Gastroesophageal sphincter (tissue), 4 donors: ENCODE results near the gene TNN. TPM values are rescaled to one million over a fixed set of nuclear protein-coding genes. Genes with fewer than 3 reads are reported as not detected.

Experiments
- ATAC-seq: fragments of 150-250 bp; one replicate; pipeline ENCODE4 v1.9.1; 2016; ENCODE audit warnings: mild to moderate bottlenecking, moderate library complexity
- H3K27ac ChIP-seq, 4 donors: fragments of 200-600 bp; sonication (generic) in 3 of 4; 1 replicate in 3 of 4; 2 replicates in 1 of 4; pipeline ENCODE4 v1.5.1; 2016 to 2019
- H3K27me3 ChIP-seq: fragments of 200-600 bp; sonication (generic); one replicate; pipeline ENCODE4 v1.5.1; 2019
- H3K36me3 ChIP-seq, 2 donors: fragments of 200-600 bp; sonication (generic); one replicate each; pipeline ENCODE4 v1.5.1; 2019; ENCODE audit warnings: control low read depth in 1 of 2
- H3K4me1 ChIP-seq, 3 donors: fragments of 200-600 bp; sonication (generic); 1 replicate in 2 of 3; 2 replicates in 1 of 3; pipeline ENCODE4 v1.5.1; 2016 to 2019; ENCODE audit warnings: control low read depth in 2 of 3
- H3K4me3 ChIP-seq, 2 donors: fragments of 200-600 bp; sonication (generic); one replicate each; pipeline ENCODE4 v1.5.1; 2019; ENCODE audit warnings: mild to moderate bottlenecking in 1 of 2, moderate library complexity in 1 of 2
- H3K9me3 ChIP-seq, 3 donors: fragments of 200-600 bp; sonication (generic); one replicate each; pipeline ENCODE4 v1.5.1; 2017 to 2019; ENCODE audit warnings: control low read depth in 2 of 3
- CTCF ChIP-seq, 4 experiments: fragments of 200-600 bp in 2 of 4; fragments of 450-650 bp in 2 of 4; sonication (generic) in 1 of 4; IDR thresholded peaks; one replicate each; pipeline ENCODE4 v1.5.1; 2017 to 2019; ENCODE audit warnings: antibody characterized with exemption in 4 of 4, mild to moderate bottlenecking in 2 of 4, moderate library complexity in 2 of 4
- EP300 ChIP-seq: sonication (generic); formaldehyde crosslinking; IDR thresholded peaks from one replicate; pipeline ENCODE4 v1.6.1; 2017; ENCODE audit warnings: antibody characterized with exemption, mild to moderate bottlenecking
- POLR2A ChIP-seq, 2 donors: fragments of 450-650 bp; IDR thresholded peaks; one replicate each; pipeline ENCODE4 v1.6.1; 2017; ENCODE audit warnings: antibody characterized with exemption in 2 of 2, mild to moderate bottlenecking in 2 of 2, moderate library complexity in 1 of 2
- POLR2AphosphoS5 ChIP-seq: sonication (generic); formaldehyde crosslinking; IDR thresholded peaks from one replicate; pipeline ENCODE4 v1.6.1; 2017; ENCODE audit warnings: antibody characterized with exemption
- WGBS, 2 donors: methylation state at CpG; one replicate each; pipeline ENCODE4 v1.1.5; 2018; ENCODE audit warnings: low coverage in 1 of 2; 5-methylcytosine and 5-hydroxymethylcytosine counted together
- total RNA-seq, 4 donors: library from RNA; depleted of rRNA; stranded (reverse); fragments of >200 nt; gene quantifications; one replicate each; pipeline ENCODE4 v1.1.0, GENCODE V29; 2016

The TNN gene
- total RNA-seq, 4 donors from 2014 or later = 0.23 to 0.92 (median 0.47) TPM; not detected in 1

- no peaks in the 10 kb centered on the region for H3K9me3 ChIP-seq
- no peak for ATAC-seq
- peaks cover 0 to 8% of the 10 kb centered on the region in 2 donors for H3K36me3 ChIP-seq
- no peaks in the 10 kb centered on the region for H3K27me3 ChIP-seq
- TF ChIP-seq POLR2A (IDR thresholded peaks at IDR 0.05) = no peak
- no peak for TF ChIP-seq CTCF (IDR thresholded peaks at IDR 0.05)
- no peak for TF ChIP-seq POLR2AphosphoS5
- no peak for TF ChIP-seq EP300
- 89 to 92% methylated on average over 2 of the region's 2 CpGs for WGBS, 2 donors
- peaks cover 0 to 28% (median 6%) of the 10 kb centered on the region in 3 donors for H3K4me1 ChIP-seq
- no peak overlapping the region for H3K27ac ChIP-seq
- H3K4me3 ChIP-seq = no peak overlapping the region
These were observed 42.9 kb upstream of the TNN start for GRCh38 chr1:175024773-175025172.

- Histone ChIP-seq H3K4me3 (no peak overlapping the region), H3K4me1 (peaks cover 0 to 5% (median 0%) of the 10 kb centered on the region in 3 donors), H3K9me3 (no peaks in the 10 kb centered on the region), H3K27ac (no peak overlapping the region), H3K36me3 (no peaks in the 10 kb centered on the region), H3K27me3 (no peaks in the 10 kb centered on the region)
- no peak for ATAC-seq
- TF ChIP-seq POLR2AphosphoS5 = no peak
- TF ChIP-seq CTCF (IDR thresholded peaks at IDR 0.05) = no peak
- TF ChIP-seq EP300 = no peak
- no peak for TF ChIP-seq POLR2A (IDR thresholded peaks at IDR 0.05)
- WGBS, 2 donors = 73 to 100% methylated on average over 2 to 4 of the region's 4 CpGs
These were observed 33.7 kb upstream of the TNN start for GRCh38 chr1:175033953-175034352.

DNA sequence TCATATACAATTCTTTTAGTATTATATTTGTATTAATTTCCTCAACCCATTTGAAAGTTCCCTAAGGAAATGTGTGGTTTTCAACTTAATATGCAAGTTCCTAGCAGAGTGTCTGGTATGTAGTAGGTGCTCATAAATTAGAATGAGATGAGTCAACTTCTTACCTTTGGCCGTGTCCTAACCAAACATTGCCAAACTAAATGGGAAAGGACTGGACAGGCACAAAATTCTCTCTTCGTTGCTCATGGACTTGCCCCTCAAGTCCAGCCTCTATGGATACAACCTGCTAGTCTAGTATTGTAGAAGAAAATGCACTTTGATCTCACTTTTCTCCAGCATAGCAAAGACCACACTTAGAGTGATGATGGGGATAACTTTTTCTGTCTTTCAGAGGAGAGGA is 32.9 kb upstream of the TNN start:
- TF ChIP-seq CTCF (IDR thresholded peaks at IDR 0.05) (no peak), EP300 (no peak), POLR2AphosphoS5 (no peak), POLR2A (IDR thresholded peaks at IDR 0.05) (no peak)
- WGBS, 2 donors = 68 to 82% methylated on average over 2 of the region's 2 CpGs

GRCh38 chr1:175035865-175036264 is 31.8 kb upstream of the TNN start:
- 67 to 84% methylated on average over 3 to 6 of the region's 6 CpGs for WGBS, 2 donors
- H3K27ac ChIP-seq = no peak overlapping the region
- TF ChIP-seq POLR2A (IDR thresholded peaks at IDR 0.05) = no peak
- no peak for TF ChIP-seq EP300
- no peak for TF ChIP-seq POLR2AphosphoS5
- TF ChIP-seq CTCF (IDR thresholded peaks at IDR 0.05) = no peak
- no peak for ATAC-seq
- H3K4me3 ChIP-seq = no peak overlapping the region
- H3K4me1 ChIP-seq = no peaks in the 10 kb centered on the region
- no peaks in the 10 kb centered on the region for H3K9me3 ChIP-seq
- H3K36me3 ChIP-seq = no peaks in the 10 kb centered on the region
- H3K27me3 ChIP-seq = no peaks in the 10 kb centered on the region

More for the DNA sequence above, 32.9 kb upstream of the TNN start:
- peaks cover 0 to 5% (median 0%) of the 10 kb centered on the region in 3 donors for H3K4me1 ChIP-seq
- H3K9me3 ChIP-seq = no peaks in the 10 kb centered on the region
- ATAC-seq = no peak
- H3K27me3 ChIP-seq = no peaks in the 10 kb centered on the region
- no peak overlapping the region for H3K27ac ChIP-seq
- no peaks in the 10 kb centered on the region for H3K36me3 ChIP-seq
- no peak overlapping the region for H3K4me3 ChIP-seq

DNA sequence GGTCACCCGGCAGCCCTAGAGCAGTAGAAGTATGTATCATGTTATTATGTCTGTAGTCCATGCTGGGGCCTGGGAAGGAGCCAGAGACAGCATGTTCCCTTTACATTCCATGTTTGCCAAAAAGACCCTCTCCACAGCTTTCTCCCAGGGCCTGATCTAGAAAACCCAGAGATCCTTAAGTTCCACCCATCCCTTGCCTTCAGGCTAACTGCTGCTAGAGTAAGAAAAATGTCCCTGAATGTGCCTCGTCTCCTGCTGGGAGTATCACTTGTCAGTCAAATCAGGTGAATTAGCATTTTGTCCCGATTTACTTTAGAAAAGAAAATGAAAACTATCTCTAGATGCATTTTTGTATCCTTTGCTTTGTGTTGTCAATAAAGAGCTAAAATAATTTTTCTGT is 31.2 kb upstream of the TNN start:
- H3K36me3 ChIP-seq = no peaks in the 10 kb centered on the region
- no peak for ATAC-seq
- 69 to 80% methylated on average over 3 of the region's 3 CpGs for WGBS, 2 donors
- TF ChIP-seq POLR2AphosphoS5 (no peak), POLR2A (IDR thresholded peaks at IDR 0.05) (no peak), EP300 (no peak), CTCF (IDR thresholded peaks at IDR 0.05) (no peak)
- no peak overlapping the region for H3K4me3 ChIP-seq
- H3K9me3 ChIP-seq = no peaks in the 10 kb centered on the region
- no peak overlapping the region for H3K27ac ChIP-seq
- H3K4me1 ChIP-seq = no peaks in the 10 kb centered on the region
- no peaks in the 10 kb centered on the region for H3K27me3 ChIP-seq
